Stomach (tissue), 4 donors: ENCODE data around the gene ARRB1.

Source experiments
- CTCF ChIP-seq, 7 experiments: fragments of 450-650 bp in 4 of 7; fragments of 200-600 bp in 3 of 7; sonication (generic) in 3 of 7; IDR thresholded peaks; one replicate each; pipeline ENCODE4 v1.5.1; 2016 to 2019; ENCODE audit warnings: antibody characterized with exemption in 7 of 7, control low read depth in 2 of 7, mild to moderate bottlenecking in 1 of 7
- EP300 ChIP-seq: sonication (generic); formaldehyde crosslinking; IDR thresholded peaks from one replicate; pipeline ENCODE4 v1.6.1; 2017; ENCODE audit warnings: antibody characterized with exemption
- POLR2AphosphoS5 ChIP-seq, 3 donors: sonication (generic); formaldehyde crosslinking; IDR thresholded peaks; one replicate each; pipeline ENCODE4 v1.6.1; 2016; ENCODE audit warnings: antibody characterized with exemption in 3 of 3

- no peak for TF ChIP-seq CTCF (IDR thresholded peaks at IDR 0.05)
- TF ChIP-seq EP300 = no peak
- TF ChIP-seq POLR2AphosphoS5 (IDR thresholded peaks at IDR 0.05) = no peak
Measured at GRCh38 chr11:75254326-75254725, 97.1 kb downstream of the ARRB1 start.
